ENCODE measurements around the gene FAM170B.

GRCh38 chr10:49138361-49138891 is 4.6 kb upstream of the FAM170B start:
- no peak for TF ChIP-seq CTCF (IDR thresholded peaks at IDR 0.05 in 4 of 5, conservative IDR thresholded peaks at IDR 0.05 in 1 of 5)
- no peak for TF ChIP-seq POLR2A (IDR thresholded peaks at IDR 0.05)

Data from gastrocnemius medialis (tissue), 4 donors.